ENCODE measurements around the gene CUL1. TPM values are rescaled to one million over a fixed set of nuclear protein-coding genes. Genes with fewer than 3 reads are reported as not detected.

Gene CUL1
- total RNA-seq, 1 experiment from 2014 or later: 43.6 TPM

- ChIA-PET CTCF (no interaction called here), POLR2A (ENCODE audit: unreplicated experiment) (no interaction called here)
- intact Hi-C loops (cut with micrococcal nuclease): no loop called here
- no peak for TF ChIP-seq EZH2 (IDR thresholded peaks at IDR 0.05; ENCODE audit: low read length, unreplicated experiment)
- Histone ChIP-seq H3K9me3 (ENCODE audit: low read length) (no peaks in the 10 kb centered on the region), H3K9ac (ENCODE audit: low read length) (no peak overlapping the region), H3K36me3 (ENCODE audit: low read depth, low read length) (peaks cover 32% of the 10 kb centered on the region), H3K4me2 (ENCODE audit: low read length) (no peak overlapping the region), H3K4me1 (ENCODE audit: insufficient read depth, low read length) (peaks cover 11% of the 10 kb centered on the region), H2AFZ (ENCODE audit: low read length) (no peak overlapping the region), H3K9me2 (replicated peaks; ENCODE audit: low read length) (no peaks in the 10 kb centered on the region), H3F3A (ENCODE audit: low read length, unreplicated experiment) (no peaks in the 10 kb centered on the region), H4K20me1 (ENCODE audit: low read length) (peaks cover 32% of the 10 kb centered on the region), H3K79me2 (ENCODE audit: low read length) (peaks cover 91% of the 10 kb centered on the region), H3K4me3 (ENCODE audit: low read length) (no peak overlapping the region), H3K27ac (ENCODE audit: low read length) (no peak overlapping the region), H3K27me3 (ENCODE audit: low read length) (no peaks in the 10 kb centered on the region)
- BruUV-seq (replicated peaks): no TSS peak
- ATAC-seq (no peak), DNase-seq (no peak)
These were observed 34.2 kb downstream of the CUL1 start for GRCh38 chr7:148732862-148733261.

DNA sequence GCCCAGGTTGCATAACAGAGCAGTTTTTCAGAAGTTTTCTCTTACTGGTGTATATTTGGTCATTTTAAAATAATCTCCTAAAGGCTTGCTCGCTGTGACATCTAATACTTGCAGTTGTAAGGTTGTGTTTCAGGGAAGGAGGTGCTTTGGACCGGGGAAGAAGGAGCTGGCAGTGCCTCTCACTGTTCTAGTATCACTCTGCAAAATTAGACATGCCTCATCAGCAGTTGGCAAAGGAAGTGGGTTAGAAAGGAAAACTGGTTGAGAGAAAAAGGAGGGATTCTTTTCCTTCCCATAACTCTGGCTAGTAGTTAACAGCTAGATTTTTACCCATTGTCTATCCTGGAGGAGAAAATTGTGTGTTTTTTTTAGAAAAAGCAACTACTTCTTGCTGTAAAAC is 34.8 kb downstream of the CUL1 start:
- no peak overlapping the region for H3K4me2 ChIP-seq (ENCODE audit: low read length)
- CTCF ChIA-PET: no interaction called here
- no peak overlapping the region for H3K9ac ChIP-seq (ENCODE audit: low read length)
- POLR2A ChIA-PET (ENCODE audit: unreplicated experiment): no interaction called here
- H4K20me1 ChIP-seq (ENCODE audit: low read length): peaks cover 26% of the 10 kb centered on the region
- intact Hi-C loops (cut with micrococcal nuclease): no loop called here
- peaks cover 11% of the 10 kb centered on the region for H3K4me1 ChIP-seq (ENCODE audit: insufficient read depth, low read length)
- no peaks in the 10 kb centered on the region for H3F3A ChIP-seq (ENCODE audit: low read length, unreplicated experiment)
- H2AFZ ChIP-seq (ENCODE audit: low read length): no peak overlapping the region
- no peak overlapping the region for H3K27ac ChIP-seq (ENCODE audit: low read length)
- H3K27me3 ChIP-seq (ENCODE audit: low read length): no peaks in the 10 kb centered on the region
- TF ChIP-seq EZH2 (IDR thresholded peaks at IDR 0.05; ENCODE audit: low read length, unreplicated experiment) (no peak), CTCF (conservative IDR thresholded peaks at IDR 0.05; ENCODE audit: low read depth, low read length) (no peak), EZH2phosphoT487 (IDR thresholded peaks at IDR 0.05; ENCODE audit: borderline replicate concordance, low read length) (no peak)
- no peak for ATAC-seq
- H3K9me3 ChIP-seq (ENCODE audit: low read length): no peaks in the 10 kb centered on the region
- no peak overlapping the region for H3K4me3 ChIP-seq (ENCODE audit: low read length)
- peaks cover 91% of the 10 kb centered on the region for H3K79me2 ChIP-seq (ENCODE audit: low read length)
- DNase-seq: no peak
- BruUV-seq (replicated peaks): no TSS peak
- no peaks in the 10 kb centered on the region for H3K9me2 ChIP-seq (replicated peaks; ENCODE audit: low read length)
- H3K36me3 ChIP-seq (ENCODE audit: low read depth, low read length): peaks cover 32% of the 10 kb centered on the region

DNA sequence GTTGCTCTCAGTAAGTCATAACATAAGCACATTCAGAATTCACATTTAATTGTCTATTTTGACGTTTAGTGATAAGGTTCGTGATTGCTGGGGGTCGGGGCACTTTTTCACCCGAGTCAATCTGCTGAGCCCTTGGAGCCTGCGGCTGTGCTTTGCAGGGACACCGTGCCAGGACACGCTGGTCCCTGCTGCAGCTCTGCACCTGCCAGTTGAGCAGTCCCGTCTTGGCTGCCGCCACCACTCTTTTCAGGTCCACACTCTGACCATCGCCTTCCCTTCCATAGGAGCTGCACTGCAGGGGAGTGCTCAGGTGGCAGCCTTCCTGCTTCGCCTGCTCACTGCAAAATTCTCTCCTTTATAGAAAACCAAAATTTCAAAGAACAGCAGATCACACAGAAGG is 36.4 kb downstream of the CUL1 start:
- H3K36me3 ChIP-seq (ENCODE audit: low read depth, low read length): peaks cover 39% of the 10 kb centered on the region
- no peak overlapping the region for H3K9ac ChIP-seq (ENCODE audit: low read length)
- H3K4me1 ChIP-seq (ENCODE audit: insufficient read depth, low read length): peaks cover 6% of the 10 kb centered on the region
- no peak overlapping the region for H3K4me3 ChIP-seq (ENCODE audit: low read length)
- intact Hi-C loops (cut with micrococcal nuclease): no loop called here
- H3K79me2 ChIP-seq (ENCODE audit: low read length): peaks cover 78% of the 10 kb centered on the region
- BruUV-seq (replicated peaks): no TSS peak
- H3K4me2 ChIP-seq (ENCODE audit: low read length): no peak overlapping the region
- ChIA-PET CTCF (no interaction called here), POLR2A (ENCODE audit: unreplicated experiment) (interaction anchor here (0.6 kb wide), 1 partner anchor 290 kb away, joined by 30 read pairs; no protein-coding TSS in a partner anchor)
- no peaks in the 10 kb centered on the region for H3K9me2 ChIP-seq (replicated peaks; ENCODE audit: low read length)
- ATAC-seq: no peak
- H4K20me1 ChIP-seq (ENCODE audit: low read length): peaks cover 21% of the 10 kb centered on the region; the same call in 1 of the 2 replicates
- H3K27ac ChIP-seq (ENCODE audit: low read length): no peak overlapping the region
- DNase-seq: no peak
- no peaks in the 10 kb centered on the region for H3K9me3 ChIP-seq (ENCODE audit: low read length)
- H3K27me3 ChIP-seq (ENCODE audit: low read length): no peaks in the 10 kb centered on the region
- no peak overlapping the region for H2AFZ ChIP-seq (ENCODE audit: low read length)
- no peaks in the 10 kb centered on the region for H3F3A ChIP-seq (ENCODE audit: low read length, unreplicated experiment)
- TF ChIP-seq EZH2 (IDR thresholded peaks at IDR 0.05; ENCODE audit: low read length, unreplicated experiment) (no peak), CTCF (conservative IDR thresholded peaks at IDR 0.05; ENCODE audit: low read depth, low read length) (no peak), EZH2phosphoT487 (IDR thresholded peaks at IDR 0.05; ENCODE audit: borderline replicate concordance, low read length) (no peak)

Measured in PC-3 (cell line).